K562 (cell line): Measurements from ENCODE around the gene SORCS2.

Source experiments
- FOS ChIP-seq: IDR thresholded peaks from 3 replicates; pipeline ENCODE4 v1.6.1; 2011; ENCODE audit not compliant: insufficient read length; ENCODE audit errors: extremely low read depth
- KDM1A ChIP-seq, 2 experiments: fragments of 450-650 bp; IDR thresholded peaks; 2 replicates each; pipeline ENCODE4 v1.6.1; 2016; ENCODE audit warnings: mild to moderate bottlenecking in 2 of 2
- PML ChIP-seq: IDR thresholded peaks from 2 replicates; pipeline ENCODE4 v1.6.1; 2012; ENCODE audit warnings: low read length, inconsistent platforms
- ZNF175 ChIP-seq: fragments of 200-800 bp; sonication (Bioruptor generic); IDR thresholded peaks from 2 replicates; pipeline ENCODE4 v1.6.1; 2016; ENCODE audit warnings: low read depth, mild to moderate bottlenecking, missing genetic modification characterization, missing compliant biosample characterization
- TF ChIP-seq, protein P1 (sequence below): sonication (generic); formaldehyde crosslinking; IDR thresholded peaks from 2 replicates; pipeline ENCODE4 v1.9.0; 2022; ENCODE audit warnings: mild to moderate bottlenecking, missing genetic modification reagents

DNA sequence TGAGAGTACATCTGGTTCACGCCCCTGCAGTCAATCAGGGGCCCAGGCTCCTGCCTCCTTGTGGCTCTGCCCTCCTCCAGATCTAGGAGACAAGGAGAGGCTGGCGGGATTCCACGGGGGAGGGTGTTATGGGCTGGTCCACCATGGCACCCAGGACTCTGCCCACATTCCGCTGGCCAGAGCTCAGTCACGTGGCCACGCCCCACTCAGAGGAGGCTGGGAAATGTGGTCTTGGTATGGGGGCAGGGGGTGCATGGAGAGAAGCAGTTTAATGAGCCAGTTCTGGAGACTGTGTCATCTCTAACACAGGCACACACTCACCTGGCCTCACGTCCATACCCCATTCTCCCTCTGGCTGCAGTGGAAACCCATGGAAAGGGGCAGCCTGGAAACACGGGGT, 273.9 kb downstream of the SORCS2 start:
- TF ChIP-seq, protein P1, sequence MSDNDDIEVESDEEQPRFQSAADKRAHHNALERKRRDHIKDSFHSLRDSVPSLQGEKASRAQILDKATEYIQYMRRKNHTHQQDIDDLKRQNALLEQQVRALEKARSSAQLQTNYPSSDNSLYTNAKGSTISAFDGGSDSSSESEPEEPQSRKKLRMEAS (CRISPR knock-in tag): no peak
- no peak for TF ChIP-seq ZNF175 (CRISPR knock-in tag)
- no peak for TF ChIP-seq KDM1A (IDR thresholded peaks at IDR 0.05)
- TF ChIP-seq PML: no peak
- no peak for TF ChIP-seq FOS
